22Rv1 (cell line): ENCODE results near the gene USP53.

Experiments
- H3K27ac ChIP-seq: fragments of 450-650 bp; 2 replicates; pipeline ENCODE4 v1.5.1; 2017
- ZFX ChIP-seq: fragments of 450-650 bp; IDR thresholded peaks from 2 replicates; pipeline ENCODE4 v1.6.1; 2017; ENCODE audit warnings: antibody characterized with exemption, borderline replicate concordance
- TF ChIP-seq, protein P1 (sequence below): fragments of 450-650 bp; IDR thresholded peaks from 2 replicates; pipeline ENCODE4 v1.5.1; 2017; ENCODE audit warnings: mild to moderate bottlenecking

Gene USP53

DNA sequence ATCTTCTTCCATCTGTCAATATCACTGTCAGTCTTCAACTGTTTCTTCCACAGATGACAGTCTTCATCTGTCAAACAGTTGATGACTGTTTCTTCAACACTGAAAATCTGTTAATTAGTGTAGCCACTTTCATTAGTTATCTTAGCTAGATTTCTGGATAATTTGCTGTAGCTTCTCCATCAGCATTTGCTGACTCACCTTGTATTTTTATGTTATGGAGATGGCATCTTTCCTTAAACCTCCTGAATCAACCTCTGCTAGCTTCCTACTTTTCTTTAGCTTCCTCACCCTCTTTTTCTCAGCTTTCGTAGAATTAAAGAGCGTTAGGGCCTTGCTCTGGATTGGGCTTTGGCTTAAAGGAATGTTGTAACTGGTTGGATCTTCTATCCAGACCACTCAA lies 25.1 kb downstream of the USP53 start:
- no peak overlapping the region for H3K27ac ChIP-seq
- TF ChIP-seq, protein P1, sequence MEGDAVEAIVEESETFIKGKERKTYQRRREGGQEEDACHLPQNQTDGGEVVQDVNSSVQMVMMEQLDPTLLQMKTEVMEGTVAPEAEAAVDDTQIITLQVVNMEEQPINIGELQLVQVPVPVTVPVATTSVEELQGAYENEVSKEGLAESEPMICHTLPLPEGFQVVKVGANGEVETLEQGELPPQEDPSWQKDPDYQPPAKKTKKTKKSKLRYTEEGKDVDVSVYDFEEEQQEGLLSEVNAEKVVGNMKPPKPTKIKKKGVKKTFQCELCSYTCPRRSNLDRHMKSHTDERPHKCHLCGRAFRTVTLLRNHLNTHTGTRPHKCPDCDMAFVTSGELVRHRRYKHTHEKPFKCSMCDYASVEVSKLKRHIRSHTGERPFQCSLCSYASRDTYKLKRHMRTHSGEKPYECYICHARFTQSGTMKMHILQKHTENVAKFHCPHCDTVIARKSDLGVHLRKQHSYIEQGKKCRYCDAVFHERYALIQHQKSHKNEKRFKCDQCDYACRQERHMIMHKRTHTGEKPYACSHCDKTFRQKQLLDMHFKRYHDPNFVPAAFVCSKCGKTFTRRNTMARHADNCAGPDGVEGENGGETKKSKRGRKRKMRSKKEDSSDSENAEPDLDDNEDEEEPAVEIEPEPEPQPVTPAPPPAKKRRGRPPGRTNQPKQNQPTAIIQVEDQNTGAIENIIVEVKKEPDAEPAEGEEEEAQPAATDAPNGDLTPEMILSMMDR: no peak
- TF ChIP-seq ZFX: no peak

DNA sequence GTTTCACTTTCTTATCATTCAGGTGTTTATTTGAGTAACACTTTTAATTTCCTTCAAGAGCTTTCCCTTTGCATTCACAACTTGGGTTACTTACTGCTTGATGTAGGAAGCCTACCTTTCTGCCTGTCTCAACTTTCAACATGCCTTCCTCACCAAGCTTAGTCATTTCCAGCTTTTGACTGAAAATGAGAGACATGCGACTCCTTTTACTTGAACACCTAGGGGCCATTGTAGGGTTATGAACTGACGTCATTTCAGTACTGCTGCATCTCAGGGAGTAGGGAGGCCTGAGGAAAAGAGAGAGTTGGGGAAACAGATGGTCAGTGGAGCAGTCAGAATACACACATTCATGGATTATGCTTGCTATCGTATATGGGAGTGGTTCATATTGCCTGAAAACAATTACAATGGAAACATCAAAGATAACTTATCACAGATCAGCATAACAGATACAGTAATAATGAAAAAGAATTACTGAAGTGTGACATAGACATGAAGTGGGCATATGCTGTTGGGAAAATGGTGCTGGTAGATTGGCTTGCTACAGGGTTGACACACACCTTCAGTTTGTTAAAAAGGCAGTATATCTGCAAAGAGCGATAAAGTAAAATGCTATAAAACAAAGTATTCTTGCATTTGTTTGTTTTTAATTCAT lies 25.7 kb downstream of the USP53 start:
- no peak overlapping the region for H3K27ac ChIP-seq
- TF ChIP-seq, protein P1: no peak
- no peak for TF ChIP-seq ZFX

DNA sequence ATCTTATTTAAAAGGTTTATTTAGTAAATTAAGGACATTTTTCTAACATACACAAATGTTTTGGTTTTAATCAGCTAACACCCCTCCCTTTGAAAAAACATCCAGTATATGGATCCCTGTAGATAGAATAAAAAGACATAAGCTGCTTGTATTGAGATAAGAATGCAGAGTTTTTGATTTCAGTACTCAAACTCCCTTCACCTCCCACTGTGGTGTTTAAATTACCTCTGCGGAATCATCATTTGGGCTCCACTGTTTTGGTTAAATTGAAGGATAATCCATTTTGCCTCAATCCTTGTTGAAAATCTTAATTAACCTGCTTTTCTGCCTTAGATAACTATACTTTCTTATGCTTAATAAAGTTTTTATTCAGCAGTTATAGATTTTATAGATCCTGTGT lies 27.6 kb downstream of the USP53 start:
- TF ChIP-seq ZFX: no peak
- TF ChIP-seq, protein P1: no peak
- no peak overlapping the region for H3K27ac ChIP-seq

DNA sequence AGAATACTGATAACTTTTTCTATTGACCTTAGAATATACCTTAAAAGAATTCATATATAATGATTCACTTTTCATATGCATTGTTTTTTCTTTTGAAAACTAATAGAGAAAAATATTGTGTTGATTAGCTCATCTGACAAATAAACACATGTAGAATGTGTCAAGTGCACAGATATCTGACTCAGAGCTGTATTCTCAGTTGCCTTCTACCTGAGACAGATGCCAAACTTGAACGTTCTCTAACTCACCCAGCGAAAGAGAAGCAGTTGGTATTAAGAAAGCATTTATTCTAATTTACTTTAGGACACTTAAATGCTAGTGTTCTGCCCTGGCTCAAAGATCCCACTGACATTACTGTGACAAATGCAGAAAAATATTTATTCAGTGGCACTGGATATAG lies 28.1 kb downstream of the USP53 start:
- H3K27ac ChIP-seq: no peak overlapping the region
- TF ChIP-seq, protein P1: no peak
- TF ChIP-seq ZFX: no peak

DNA sequence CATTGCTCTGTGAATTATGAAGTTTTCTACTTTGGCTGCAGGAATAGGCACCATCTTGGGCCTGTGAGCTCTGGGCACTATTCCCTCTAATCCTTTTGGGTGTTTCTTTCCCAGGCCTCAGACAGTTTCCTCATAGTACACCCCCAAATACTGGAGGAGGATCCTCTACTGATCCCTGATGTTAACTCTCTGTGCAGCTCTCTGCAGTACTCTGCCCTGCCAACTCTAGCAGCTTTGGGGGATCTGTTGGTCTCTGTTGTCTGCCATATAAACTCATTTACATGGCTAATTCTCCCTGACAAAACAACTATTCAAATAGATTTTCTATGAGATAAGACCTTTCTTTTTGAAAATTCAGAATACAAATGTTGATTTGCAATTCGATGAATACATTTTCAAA lies 29.9 kb downstream of the USP53 start:
- no peak for TF ChIP-seq ZFX
- TF ChIP-seq, protein P1: no peak
- H3K27ac ChIP-seq: no peak overlapping the region

DNA sequence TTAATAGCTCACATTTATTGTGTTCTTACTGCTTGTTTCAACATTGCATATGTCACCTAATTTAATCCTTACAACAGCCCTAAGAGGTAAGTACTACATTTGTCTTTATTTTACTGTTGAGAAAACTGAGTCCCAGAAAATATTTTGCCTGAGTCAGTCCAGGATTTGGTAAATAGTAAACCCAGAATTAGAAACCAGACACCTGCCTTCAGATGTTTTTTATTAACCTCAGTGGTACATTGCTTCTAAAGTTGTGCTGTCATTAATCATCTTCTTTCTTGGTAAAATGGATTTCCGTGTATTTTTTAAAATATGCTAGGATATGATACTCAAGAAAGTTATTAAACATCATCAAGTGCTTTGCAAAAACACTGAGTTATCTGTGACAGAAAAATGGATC lies 31.4 kb downstream of the USP53 start:
- TF ChIP-seq, protein P1: no peak
- no peak for TF ChIP-seq ZFX
- no peak overlapping the region for H3K27ac ChIP-seq

DNA sequence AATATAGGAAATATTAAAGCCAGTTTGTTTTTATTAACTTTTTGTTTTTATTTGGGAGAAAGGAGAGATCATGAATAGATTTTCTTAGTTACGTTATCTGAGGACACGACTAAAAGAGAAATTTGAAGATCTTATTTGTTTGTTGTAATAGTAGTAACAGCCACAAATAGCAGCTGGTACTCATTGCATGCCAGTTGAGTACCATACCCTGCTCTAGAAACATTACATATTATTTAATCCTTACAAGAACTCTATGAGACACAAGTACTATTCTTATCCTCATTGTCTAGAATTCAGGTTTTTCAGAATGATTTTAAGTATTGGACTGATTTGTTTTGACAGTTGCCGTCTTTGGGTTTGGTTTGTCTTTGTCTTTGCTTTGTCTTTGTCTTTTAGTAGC lies 31.8 kb downstream of the USP53 start:
- H3K27ac ChIP-seq: no peak overlapping the region
- no peak for TF ChIP-seq ZFX
- TF ChIP-seq, protein P1: no peak
